GM23338 (cell line): ENCODE results near the gene PCSK5. TPM values are rescaled to one million over a fixed set of nuclear protein-coding genes. Genes with fewer than 3 reads are reported as not detected.

Experiments used
- ATAC-seq: fragments of 200-7000 bp; cut with Tn5 transposase; 3 replicates; pipeline ENCODE4 v1.9.1; 2020
- DNase-seq: peaks from one replicate; pipeline ENCODE4 v3.0.0-alpha.2; 2015; ENCODE audit warnings: low spot score
- H2AFZ ChIP-seq: fragments of 200-600 bp; sonication (generic); 2 replicates; pipeline ENCODE4 v1.8.0; 2016; ENCODE audit warnings: antibody characterized with exemption, mild to moderate bottlenecking, moderate library complexity
- H3F3A ChIP-seq: fragments of 200-600 bp; sonication (generic); replicated peaks from 2 replicates; pipeline ENCODE4 v1.8.0; 2017; ENCODE audit warnings: antibody characterized with exemption, mixed run types, low read depth
- H3K27ac ChIP-seq: fragments of 200-600 bp; sonication (generic); 2 replicates; pipeline ENCODE4 v1.6.1; 2016; ENCODE audit warnings: low read depth
- H3K27me3 ChIP-seq: fragments of 200-600 bp; sonication (generic); 2 replicates; pipeline ENCODE4 v1.8.0; 2016; ENCODE audit warnings: mild to moderate bottlenecking, mixed run types, moderate library complexity; ENCODE audit not compliant: insufficient read depth
- H3K36me3 ChIP-seq: fragments of 200-600 bp; sonication (generic); 2 replicates; pipeline ENCODE4 v1.8.0; 2016; ENCODE audit warnings: mild to moderate bottlenecking; ENCODE audit not compliant: insufficient read depth
- H3K4me1 ChIP-seq: fragments of 200-600 bp; sonication (generic); 2 replicates; pipeline ENCODE4 v1.8.0; 2016; ENCODE audit warnings: mild to moderate bottlenecking, moderate library complexity; ENCODE audit not compliant: insufficient read depth
- H3K4me2 ChIP-seq: fragments of 200-600 bp; sonication (generic); 2 replicates; pipeline ENCODE4 v1.7.1; 2017; ENCODE audit warnings: mixed run types
- H3K4me3 ChIP-seq: fragments of 200-600 bp; sonication (generic); 2 replicates; pipeline ENCODE4 v1.6.1; 2016; ENCODE audit warnings: mixed run types
- H3K79me2 ChIP-seq: fragments of 200-600 bp; sonication (generic); replicated peaks from 2 replicates; pipeline ENCODE4 v1.8.0; 2017; ENCODE audit warnings: mild to moderate bottlenecking; ENCODE audit not compliant: insufficient read depth
- H3K9me2 ChIP-seq: fragments of 200-600 bp; sonication (generic); 2 replicates; pipeline ENCODE4 v1.8.0; 2017; ENCODE audit not compliant: insufficient read depth
- H4K20me1 ChIP-seq: fragments of 200-600 bp; sonication (generic); replicated peaks from 2 replicates; pipeline ENCODE4 v1.8.0; 2017; ENCODE audit warnings: mild to moderate bottlenecking; ENCODE audit not compliant: insufficient read depth
- H3K27ac Mint-ChIP-seq: 2 replicates; pipeline ENCODE4 v1.8.0; 2020; ENCODE audit warnings: inconsistent platforms, mild to moderate bottlenecking, moderate library complexity, mixed read lengths
- H3K27me3 Mint-ChIP-seq: 3 replicates; pipeline ENCODE4 v1.8.0; 2022; ENCODE audit warnings: low read depth, mild to moderate bottlenecking, moderate library complexity, mixed read lengths, inconsistent platforms; ENCODE audit not compliant: insufficient read depth, poor library complexity
- H3K36me3 Mint-ChIP-seq: 3 replicates; pipeline ENCODE4 v1.8.0; 2021; ENCODE audit warnings: low read depth, mild to moderate bottlenecking, inconsistent platforms, moderate library complexity, mixed read lengths
- H3K4me1 Mint-ChIP-seq: 3 replicates; pipeline ENCODE4 v1.8.0; 2020; ENCODE audit warnings: mild to moderate bottlenecking, inconsistent platforms, mixed read lengths
- H3K4me3 Mint-ChIP-seq: 3 replicates; pipeline ENCODE4 v1.8.0; 2021; ENCODE audit warnings: moderate library complexity, mild to moderate bottlenecking, inconsistent platforms, mixed read lengths
- H3K9me3 Mint-ChIP-seq: 3 replicates; pipeline ENCODE4 v1.8.0; 2020; ENCODE audit warnings: moderate library complexity, mild to moderate bottlenecking, inconsistent platforms, mixed read lengths
- CREB1 ChIP-seq: fragments of 250-450 bp; sonication (Bioruptor Pico); IDR thresholded peaks from 2 replicates; pipeline ENCODE4 v1.5.0; 2020; ENCODE audit warnings: low read depth, mild to moderate bottlenecking, moderate library complexity
- CTCF ChIP-seq, 2 experiments: fragments of 200-600 bp in 1 of 2; sonication (generic) in 1 of 2; conservative IDR thresholded peaks; 2 replicates each; pipeline versions ENCODE4 v1.5.1 to v1.6.1; 2016 to 2017; ENCODE audit warnings: antibody characterized with exemption in 2 of 2, low read depth in 2 of 2, mild to moderate bottlenecking in 2 of 2, moderate library complexity in 1 of 2
- ETS1 ChIP-seq: IDR thresholded peaks from 2 replicates; pipeline ENCODE4 v1.6.1; 2016; ENCODE audit warnings: antibody characterized with exemption
- EZH2 ChIP-seq: fragments of 200-600 bp; sonication (generic); IDR thresholded peaks from one replicate; pipeline ENCODE4 v1.8.0; 2017; ENCODE audit warnings: antibody characterized with exemption, mild to moderate bottlenecking, low read depth; ENCODE audit not compliant: unreplicated experiment
- EZH2phosphoT487 ChIP-seq: fragments of 200-600 bp; sonication (generic); IDR thresholded peaks from one replicate; pipeline ENCODE4 v1.8.1; 2018; ENCODE audit warnings: antibody characterized with exemption; ENCODE audit not compliant: unreplicated experiment
- JUNB ChIP-seq: IDR thresholded peaks from one replicate; pipeline ENCODE4 v1.6.1; 2016; ENCODE audit warnings: antibody characterized with exemption; ENCODE audit not compliant: unreplicated experiment
- NANOG ChIP-seq: IDR thresholded peaks from 2 replicates; pipeline ENCODE4 v1.6.1; 2016; ENCODE audit warnings: antibody characterized with exemption, borderline replicate concordance
- POLR2AphosphoS5 ChIP-seq: IDR thresholded peaks from 2 replicates; pipeline ENCODE4 v1.6.1; 2016; ENCODE audit warnings: antibody characterized with exemption, low read depth
- STAT1 ChIP-seq: IDR thresholded peaks from one replicate; pipeline ENCODE4 v1.6.1; 2016; ENCODE audit warnings: antibody characterized with exemption; ENCODE audit not compliant: unreplicated experiment
- ZNF114 ChIP-seq: fragments of 250-450 bp; sonication (Bioruptor Pico); IDR thresholded peaks from 2 replicates; pipeline ENCODE4 v1.5.0; 2020; ENCODE audit warnings: mild to moderate bottlenecking, moderate library complexity
- ZNF331 ChIP-seq: fragments of 250-450 bp; sonication (Bioruptor Pico); IDR thresholded peaks from 2 replicates; pipeline ENCODE4 v1.5.0; 2020; ENCODE audit warnings: low read depth, mild to moderate bottlenecking, moderate library complexity
- ZNF462 ChIP-seq: fragments of 250-450 bp; sonication (Bioruptor Pico); IDR thresholded peaks from 2 replicates; pipeline ENCODE4 v1.5.0; 2020; ENCODE audit warnings: mild to moderate bottlenecking, moderate library complexity
- polyA plus RNA-seq: library from polyadenylated mRNA; unstranded; fragments of >200 nt; fragmentation: Nextera tagmentation; extraction: Ambion mirVana; gene quantifications from 2 replicates; pipeline ENCODE4 v1.2.1, GENCODE V29; 2016
- total RNA-seq: library from RNA; depleted of rRNA; stranded (reverse); fragments of >200 nt; shearing (Covaris generic); gene quantifications from 2 replicates; pipeline ENCODE4 v1.2.3, GENCODE V29; 2014
- TF ChIP-seq, protein P1 (sequence below): IDR thresholded peaks from one replicate; pipeline ENCODE4 v1.6.1; 2018; ENCODE audit warnings: antibody characterized with exemption; ENCODE audit not compliant: unreplicated experiment

The PCSK5 gene
- total and polyA plus RNA-seq, 2 experiments from 2014 or later: 12.3 to 34.8 TPM

- Mint-ChIP-seq H3K27ac (no peak overlapping the region; the same call in 1 of the 2 replicates), H3K4me3 (no peak overlapping the region), H3K36me3 (peaks cover 17% of the 10 kb centered on the region), H3K4me1 (peaks cover 11% of the 10 kb centered on the region), H3K9me3 (no peaks in the 10 kb centered on the region), H3K27me3 (peaks cover 1% of the 10 kb centered on the region)
- Histone ChIP-seq H3K79me2 (peaks cover 26% of the 10 kb centered on the region), H3K27ac (no peak overlapping the region), H3F3A (no peaks in the 10 kb centered on the region), H3K4me2 (no peak overlapping the region), H3K4me3 (no peak overlapping the region), H3K9me2 (peaks cover 14% of the 10 kb centered on the region), H3K36me3 (no peaks in the 10 kb centered on the region), H2AFZ (no peak overlapping the region), H3K4me1 (peaks cover 8% of the 10 kb centered on the region), H4K20me1 (peaks cover 4% of the 10 kb centered on the region), H3K27me3 (no peaks in the 10 kb centered on the region)
- TF ChIP-seq EZH2: no peak
- no peak for TF ChIP-seq ETS1
- no peak for TF ChIP-seq STAT1
- TF ChIP-seq CREB1 (CRISPR knock-in tag): no peak
- no peak for TF ChIP-seq ZNF114 (CRISPR knock-in tag)
- no peak for TF ChIP-seq ZNF331
- TF ChIP-seq ZNF462 (CRISPR knock-in tag): no peak
- no peak for TF ChIP-seq CTCF (conservative IDR thresholded peaks at IDR 0.05; ENCODE audit: low read depth in 2 of 2)
- no peak for TF ChIP-seq EZH2phosphoT487
- TF ChIP-seq, protein P1, sequence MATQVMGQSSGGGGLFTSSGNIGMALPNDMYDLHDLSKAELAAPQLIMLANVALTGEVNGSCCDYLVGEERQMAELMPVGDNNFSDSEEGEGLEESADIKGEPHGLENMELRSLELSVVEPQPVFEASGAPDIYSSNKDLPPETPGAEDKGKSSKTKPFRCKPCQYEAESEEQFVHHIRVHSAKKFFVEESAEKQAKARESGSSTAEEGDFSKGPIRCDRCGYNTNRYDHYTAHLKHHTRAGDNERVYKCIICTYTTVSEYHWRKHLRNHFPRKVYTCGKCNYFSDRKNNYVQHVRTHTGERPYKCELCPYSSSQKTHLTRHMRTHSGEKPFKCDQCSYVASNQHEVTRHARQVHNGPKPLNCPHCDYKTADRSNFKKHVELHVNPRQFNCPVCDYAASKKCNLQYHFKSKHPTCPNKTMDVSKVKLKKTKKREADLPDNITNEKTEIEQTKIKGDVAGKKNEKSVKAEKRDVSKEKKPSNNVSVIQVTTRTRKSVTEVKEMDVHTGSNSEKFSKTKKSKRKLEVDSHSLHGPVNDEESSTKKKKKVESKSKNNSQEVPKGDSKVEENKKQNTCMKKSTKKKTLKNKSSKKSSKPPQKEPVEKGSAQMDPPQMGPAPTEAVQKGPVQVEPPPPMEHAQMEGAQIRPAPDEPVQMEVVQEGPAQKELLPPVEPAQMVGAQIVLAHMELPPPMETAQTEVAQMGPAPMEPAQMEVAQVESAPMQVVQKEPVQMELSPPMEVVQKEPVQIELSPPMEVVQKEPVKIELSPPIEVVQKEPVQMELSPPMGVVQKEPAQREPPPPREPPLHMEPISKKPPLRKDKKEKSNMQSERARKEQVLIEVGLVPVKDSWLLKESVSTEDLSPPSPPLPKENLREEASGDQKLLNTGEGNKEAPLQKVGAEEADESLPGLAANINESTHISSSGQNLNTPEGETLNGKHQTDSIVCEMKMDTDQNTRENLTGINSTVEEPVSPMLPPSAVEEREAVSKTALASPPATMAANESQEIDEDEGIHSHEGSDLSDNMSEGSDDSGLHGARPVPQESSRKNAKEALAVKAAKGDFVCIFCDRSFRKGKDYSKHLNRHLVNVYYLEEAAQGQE: no peak
- no peak for TF ChIP-seq JUNB
- no peak for TF ChIP-seq POLR2AphosphoS5
- TF ChIP-seq NANOG: no peak
- DNase-seq (no peak), ATAC-seq (no peak)
Measured at GRCh38 chr9:75990156-75990555, 99.7 kb downstream of the PCSK5 start.
